Measurements from ENCODE around the gene FCN2.

- TF ChIP-seq ZNF507 (tag; conservative IDR thresholded peaks at IDR 0.05) (no peak), CHCHD3 (CRISPR knock-in tag; IDR thresholded peaks at IDR 0.05) (no peak), ZBTB12 (CRISPR knock-in tag; IDR thresholded peaks at IDR 0.05) (no peak), POLR2AphosphoS5 (IDR thresholded peaks at IDR 0.05; ENCODE audit: control insufficient read depth, insufficient read depth, low read depth, low read length) (no peak), KAT2B (IDR thresholded peaks at IDR 0.05; ENCODE audit: low read depth, low read length) (no peak), SMARCA4 (IDR thresholded peaks at IDR 0.05) (no peak), FOXP4 (CRISPR knock-in tag; IDR thresholded peaks at IDR 0.05; ENCODE audit: borderline replicate concordance) (no peak), CTCF (IDR thresholded peaks at IDR 0.05 in 2 of 3, conservative IDR thresholded peaks at IDR 0.05 in 1 of 3; ENCODE audit: insufficient read depth in 2 of 3, low read depth in 1 of 3, low read length in 3 of 3) (no peak), SPI1 (IDR thresholded peaks at IDR 0.05; ENCODE audit: borderline replicate concordance, low read depth, low read length) (no peak)
Observed at GRCh38 chr9:134915046-134915985, 34.7 kb downstream of the FCN2 start.

Measured in K562 (cell line).